Measurements from ENCODE around the gene TRIO. TPM values are rescaled to one million over a fixed set of nuclear protein-coding genes. Genes with fewer than 3 reads are reported as not detected.

Gene TRIO
- total RNA-seq, 1 experiment from 2014 or later = 88.8 TPM

GRCh38 chr5:14265570-14265969, 122.4 kb downstream of the TRIO start:
- ChIA-PET CTCF (no interaction called here), POLR2A (interaction anchor here (0.7 kb wide), 1 partner anchor 13 kb away, joined by 5 read pairs; no protein-coding TSS in a partner anchor)
- Mint-ChIP-seq H3K27ac (peak overlapping the region; percentile 78; the same call in 1 of the 2 replicates), H3K27me3 (ENCODE audit: low read depth) (no peaks in the 10 kb centered on the region), H3K36me3 (no peaks in the 10 kb centered on the region), H3K9me3 (no peaks in the 10 kb centered on the region), H3K4me1 (peaks cover 85% of the 10 kb centered on the region), H3K4me3 (no peak overlapping the region)
- ATAC-seq = no peak
- DNase-seq (ENCODE audit: low spot score) = no peak
- no peak for TF ChIP-seq RELA (CRISPR knock-in tag; IDR thresholded peaks at IDR 0.05; ENCODE audit: borderline replicate concordance)
- no peak for TF ChIP-seq TP53 (CRISPR knock-in tag; IDR thresholded peaks at IDR 0.05)
- no peak for TF ChIP-seq ZNF416 (CRISPR knock-in tag; IDR thresholded peaks at IDR 0.05)
- TF ChIP-seq FOXK1 (CRISPR knock-in tag; IDR thresholded peaks at IDR 0.05) = no peak
- TF ChIP-seq USF1 (CRISPR knock-in tag; IDR thresholded peaks at IDR 0.05) = no peak
- TF ChIP-seq IRF1 (CRISPR knock-in tag; IDR thresholded peaks at IDR 0.05) = no peak
- TF ChIP-seq ESRRA (CRISPR knock-in tag; IDR thresholded peaks at IDR 0.05; ENCODE audit: borderline replicate concordance) = no peak
- no peak for TF ChIP-seq IRF2 (CRISPR knock-in tag; IDR thresholded peaks at IDR 0.05; ENCODE audit: borderline replicate concordance, low read depth)
- TF ChIP-seq ZNF532 (CRISPR knock-in tag; IDR thresholded peaks at IDR 0.05; ENCODE audit: borderline replicate concordance) = no peak
- no peak for TF ChIP-seq MXD4 (CRISPR knock-in tag; IDR thresholded peaks at IDR 0.05; ENCODE audit: borderline replicate concordance)
- no peak for TF ChIP-seq ATF2 (CRISPR knock-in tag; IDR thresholded peaks at IDR 0.05; ENCODE audit: borderline replicate concordance, low read depth)
- TF ChIP-seq, protein P1, sequence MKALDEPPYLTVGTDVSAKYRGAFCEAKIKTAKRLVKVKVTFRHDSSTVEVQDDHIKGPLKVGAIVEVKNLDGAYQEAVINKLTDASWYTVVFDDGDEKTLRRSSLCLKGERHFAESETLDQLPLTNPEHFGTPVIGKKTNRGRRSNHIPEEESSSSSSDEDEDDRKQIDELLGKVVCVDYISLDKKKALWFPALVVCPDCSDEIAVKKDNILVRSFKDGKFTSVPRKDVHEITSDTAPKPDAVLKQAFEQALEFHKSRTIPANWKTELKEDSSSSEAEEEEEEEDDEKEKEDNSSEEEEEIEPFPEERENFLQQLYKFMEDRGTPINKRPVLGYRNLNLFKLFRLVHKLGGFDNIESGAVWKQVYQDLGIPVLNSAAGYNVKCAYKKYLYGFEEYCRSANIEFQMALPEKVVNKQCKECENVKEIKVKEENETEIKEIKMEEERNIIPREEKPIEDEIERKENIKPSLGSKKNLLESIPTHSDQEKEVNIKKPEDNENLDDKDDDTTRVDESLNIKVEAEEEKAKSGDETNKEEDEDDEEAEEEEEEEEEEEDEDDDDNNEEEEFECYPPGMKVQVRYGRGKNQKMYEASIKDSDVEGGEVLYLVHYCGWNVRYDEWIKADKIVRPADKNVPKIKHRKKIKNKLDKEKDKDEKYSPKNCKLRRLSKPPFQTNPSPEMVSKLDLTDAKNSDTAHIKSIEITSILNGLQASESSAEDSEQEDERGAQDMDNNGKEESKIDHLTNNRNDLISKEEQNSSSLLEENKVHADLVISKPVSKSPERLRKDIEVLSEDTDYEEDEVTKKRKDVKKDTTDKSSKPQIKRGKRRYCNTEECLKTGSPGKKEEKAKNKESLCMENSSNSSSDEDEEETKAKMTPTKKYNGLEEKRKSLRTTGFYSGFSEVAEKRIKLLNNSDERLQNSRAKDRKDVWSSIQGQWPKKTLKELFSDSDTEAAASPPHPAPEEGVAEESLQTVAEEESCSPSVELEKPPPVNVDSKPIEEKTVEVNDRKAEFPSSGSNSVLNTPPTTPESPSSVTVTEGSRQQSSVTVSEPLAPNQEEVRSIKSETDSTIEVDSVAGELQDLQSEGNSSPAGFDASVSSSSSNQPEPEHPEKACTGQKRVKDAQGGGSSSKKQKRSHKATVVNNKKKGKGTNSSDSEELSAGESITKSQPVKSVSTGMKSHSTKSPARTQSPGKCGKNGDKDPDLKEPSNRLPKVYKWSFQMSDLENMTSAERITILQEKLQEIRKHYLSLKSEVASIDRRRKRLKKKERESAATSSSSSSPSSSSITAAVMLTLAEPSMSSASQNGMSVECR (CRISPR knock-in tag; IDR thresholded peaks at IDR 0.05; ENCODE audit: borderline replicate concordance) = no peak
- no peak for TF ChIP-seq ETV6 (CRISPR knock-in tag; IDR thresholded peaks at IDR 0.05)
- no peak for TF ChIP-seq CTCF (IDR thresholded peaks at IDR 0.05)
- TF ChIP-seq, protein P2, sequence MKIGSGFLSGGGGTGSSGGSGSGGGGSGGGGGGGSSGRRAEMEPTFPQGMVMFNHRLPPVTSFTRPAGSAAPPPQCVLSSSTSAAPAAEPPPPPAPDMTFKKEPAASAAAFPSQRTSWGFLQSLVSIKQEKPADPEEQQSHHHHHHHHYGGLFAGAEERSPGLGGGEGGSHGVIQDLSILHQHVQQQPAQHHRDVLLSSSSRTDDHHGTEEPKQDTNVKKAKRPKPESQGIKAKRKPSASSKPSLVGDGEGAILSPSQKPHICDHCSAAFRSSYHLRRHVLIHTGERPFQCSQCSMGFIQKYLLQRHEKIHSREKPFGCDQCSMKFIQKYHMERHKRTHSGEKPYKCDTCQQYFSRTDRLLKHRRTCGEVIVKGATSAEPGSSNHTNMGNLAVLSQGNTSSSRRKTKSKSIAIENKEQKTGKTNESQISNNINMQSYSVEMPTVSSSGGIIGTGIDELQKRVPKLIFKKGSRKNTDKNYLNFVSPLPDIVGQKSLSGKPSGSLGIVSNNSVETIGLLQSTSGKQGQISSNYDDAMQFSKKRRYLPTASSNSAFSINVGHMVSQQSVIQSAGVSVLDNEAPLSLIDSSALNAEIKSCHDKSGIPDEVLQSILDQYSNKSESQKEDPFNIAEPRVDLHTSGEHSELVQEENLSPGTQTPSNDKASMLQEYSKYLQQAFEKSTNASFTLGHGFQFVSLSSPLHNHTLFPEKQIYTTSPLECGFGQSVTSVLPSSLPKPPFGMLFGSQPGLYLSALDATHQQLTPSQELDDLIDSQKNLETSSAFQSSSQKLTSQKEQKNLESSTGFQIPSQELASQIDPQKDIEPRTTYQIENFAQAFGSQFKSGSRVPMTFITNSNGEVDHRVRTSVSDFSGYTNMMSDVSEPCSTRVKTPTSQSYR (CRISPR knock-in tag; IDR thresholded peaks at IDR 0.05) = no peak
- TF ChIP-seq E2F4 (CRISPR knock-in tag; IDR thresholded peaks at IDR 0.05; ENCODE audit: borderline replicate concordance, low read depth) = no peak
- TF ChIP-seq TCF7 (CRISPR knock-in tag; IDR thresholded peaks at IDR 0.05; ENCODE audit: low read depth) = no peak
